PC-9 (cell line): ENCODE results near the gene ATP11A. TPM values are rescaled to one million over a fixed set of nuclear protein-coding genes. Genes with fewer than 3 reads are reported as not detected.

Source experiments
- BruUV-seq: library from RNA; stranded (reverse); fragments of 400-500 nt; replicated peaks from 2 replicates; lab custom pipeline; 2021; lab: Mats Ljungman, UMichigan
- CTCF ChIA-PET: fragments of 300-600 bp; sonication (Branson Sonifier 250); formaldehyde crosslinking; loops from one replicate; lab custom pipeline; 2022; ENCODE audit warnings: antibody characterized with exemption; lab: Charles Lee
- POLR2A ChIA-PET: fragments of 300-600 bp; sonication (Branson Sonifier 250); formaldehyde crosslinking; loops from one replicate; lab custom pipeline; 2022; ENCODE audit warnings: antibody characterized with exemption; ENCODE audit not compliant: unreplicated experiment; lab: Charles Lee
- DNase-seq, 2 experiments: peaks; one replicate each; pipeline versions ENCODE4 v3.0.0 to v3.0.0-alpha.2; 2015 to 2022; ENCODE audit warnings: mixed read lengths in 1 of 2
- H2AFZ ChIP-seq: fragments of 200-600 bp; sonication (generic); 2 replicates; pipeline ENCODE4 v1.8.1; 2017; ENCODE audit warnings: antibody characterized with exemption
- H3F3A ChIP-seq: fragments of 200-600 bp; sonication (generic); 2 replicates; pipeline ENCODE4 v1.8.1; 2017; ENCODE audit warnings: antibody characterized with exemption, mild to moderate bottlenecking, low read depth; ENCODE audit not compliant: insufficient read depth
- H3K27ac ChIP-seq: fragments of 200-600 bp; sonication (generic); 2 replicates; pipeline ENCODE4 v1.6.1; 2016; ENCODE audit warnings: mixed run types
- H3K27me3 ChIP-seq: fragments of 200-600 bp; sonication (generic); 2 replicates; pipeline ENCODE4 v1.6.1; 2016; ENCODE audit warnings: low read depth, mixed run types; ENCODE audit not compliant: insufficient read depth
- H3K36me3 ChIP-seq: fragments of 200-600 bp; sonication (generic); 2 replicates; pipeline ENCODE4 v1.6.1; 2016; ENCODE audit warnings: low read depth, mixed run types
- H3K4me1 ChIP-seq: fragments of 200-600 bp; sonication (generic); replicated peaks from 2 replicates; pipeline ENCODE4 v1.6.1; 2016; ENCODE audit warnings: mixed run types; ENCODE audit not compliant: insufficient read depth
- H3K4me2 ChIP-seq: fragments of 200-600 bp; sonication (generic); 2 replicates; pipeline ENCODE4 v1.6.1; 2017; ENCODE audit warnings: mixed run types
- H3K4me3 ChIP-seq: fragments of 200-600 bp; sonication (generic); 2 replicates; pipeline ENCODE4 v1.6.1; 2016; ENCODE audit warnings: mixed run types
- H3K79me2 ChIP-seq: fragments of 200-600 bp; sonication (generic); 2 replicates; pipeline ENCODE4 v1.6.1; 2017; ENCODE audit warnings: low read depth, mixed run types
- H3K9me2 ChIP-seq: fragments of 200-600 bp; sonication (generic); 2 replicates; pipeline ENCODE4 v1.8.1; 2017; ENCODE audit warnings: mild to moderate bottlenecking; ENCODE audit not compliant: insufficient read depth
- H3K9me3 ChIP-seq: fragments of 200-600 bp; sonication (generic); 2 replicates; pipeline ENCODE4 v1.8.1; 2016; ENCODE audit warnings: low read depth; ENCODE audit not compliant: insufficient read depth
- H4K20me1 ChIP-seq: fragments of 200-600 bp; sonication (generic); 2 replicates; pipeline ENCODE4 v1.8.1; 2017; ENCODE audit not compliant: insufficient read depth
- CTCF ChIP-seq: fragments of 200-600 bp; sonication (generic); conservative IDR thresholded peaks from 2 replicates; pipeline ENCODE4 v1.6.1; 2017; ENCODE audit warnings: mixed run types, antibody characterized with exemption, mild to moderate bottlenecking, moderate library complexity
- EZH2 ChIP-seq: fragments of 200-600 bp; sonication (generic); IDR thresholded peaks from 2 replicates; pipeline ENCODE4 v1.8.0; 2017; ENCODE audit warnings: antibody characterized with exemption, low read depth
- intact Hi-C: fragments of 100-400 bp; cut with micrococcal nuclease; formaldehyde crosslinking; loops from one replicate; pipeline ENCODE4 v1.10.0; 2022; ENCODE audit not compliant: unreplicated experiment
- total RNA-seq: library from RNA; stranded (reverse); gene quantifications from 2 replicates; pipeline ENCODE4 v1.2.3, GENCODE V29; 2021

The ATP11A gene
- total RNA-seq, 1 experiment from 2014 or later = 92.2 TPM

- peaks cover 3% of the 10 kb centered on the region; the same call in 1 of the 2 replicates for H3F3A ChIP-seq
- no peaks in the 10 kb centered on the region for H3K27me3 ChIP-seq
- no peak for DNase-seq
- no peaks in the 10 kb centered on the region for H4K20me1 ChIP-seq
- H3K4me1 ChIP-seq = no peaks in the 10 kb centered on the region
- no peak overlapping the region for H3K27ac ChIP-seq
- no peak overlapping the region for H2AFZ ChIP-seq
- no peak for TF ChIP-seq EZH2
- TF ChIP-seq CTCF = no peak
- H3K4me3 ChIP-seq = no peak overlapping the region
- no TSS peak for BruUV-seq
- no peaks in the 10 kb centered on the region for H3K79me2 ChIP-seq
- H3K9me3 ChIP-seq = no peaks in the 10 kb centered on the region
- intact Hi-C loops = no loop called here
- no peaks in the 10 kb centered on the region for H3K9me2 ChIP-seq
- ChIA-PET POLR2A (no interaction called here), CTCF (no interaction called here)
- H3K4me2 ChIP-seq = no peak overlapping the region
- H3K36me3 ChIP-seq = peaks cover 15% of the 10 kb centered on the region; the same call in 1 of the 2 replicates
These were observed 120.8 kb downstream of the ATP11A start for GRCh38 chr13:112810608-112811007.

GRCh38 chr13:112812306-112813055 lies 122.6 kb downstream of the ATP11A start:
- no TSS peak for BruUV-seq
- H3K36me3 ChIP-seq = peaks cover 19% of the 10 kb centered on the region
- CTCF ChIA-PET = interaction anchor here (0.6 kb wide), 1 partner anchor 85 kb away, joined by 3 read pairs; no protein-coding TSS in a partner anchor

GRCh38 chr13:112813552-112813951 lies 123.7 kb downstream of the ATP11A start:
- H4K20me1 ChIP-seq = no peaks in the 10 kb centered on the region
- no peak overlapping the region for H3K27ac ChIP-seq
- DNase-seq = no peak
- no peak overlapping the region for H3K4me2 ChIP-seq
- H3K36me3 ChIP-seq = peaks cover 22% of the 10 kb centered on the region
- ChIA-PET CTCF (interaction anchor here (0.7 kb wide), 1 partner anchor 161 kb away, joined by 4 read pairs; no protein-coding TSS in a partner anchor), POLR2A (no interaction called here)
- H2AFZ ChIP-seq = no peak overlapping the region
- H3F3A ChIP-seq = peaks cover 3% of the 10 kb centered on the region; the same call in 1 of the 2 replicates
- BruUV-seq = no TSS peak
- no peaks in the 10 kb centered on the region for H3K79me2 ChIP-seq
- intact Hi-C loops = no loop called here
- no peaks in the 10 kb centered on the region for H3K27me3 ChIP-seq
- H3K4me1 ChIP-seq = no peaks in the 10 kb centered on the region
- no peaks in the 10 kb centered on the region for H3K9me3 ChIP-seq
- no peak for TF ChIP-seq CTCF
- no peak for TF ChIP-seq EZH2
- no peaks in the 10 kb centered on the region for H3K9me2 ChIP-seq
- no peak overlapping the region for H3K4me3 ChIP-seq

More at GRCh38 chr13:112812306-112813055, 122.6 kb downstream of the ATP11A start:
- no peak overlapping the region for H3K27ac ChIP-seq
- POLR2A ChIA-PET = no interaction called here
- no peaks in the 10 kb centered on the region for H4K20me1 ChIP-seq
- no peak for TF ChIP-seq CTCF
- intact Hi-C loops = no loop called here
- peaks cover 3% of the 10 kb centered on the region; the same call in 1 of the 2 replicates for H3F3A ChIP-seq
- DNase-seq = no peak
- no peak overlapping the region for H3K4me2 ChIP-seq
- H3K27me3 ChIP-seq = no peaks in the 10 kb centered on the region
- H2AFZ ChIP-seq = no peak overlapping the region
- H3K4me3 ChIP-seq = no peak overlapping the region
- no peaks in the 10 kb centered on the region for H3K9me2 ChIP-seq
- no peaks in the 10 kb centered on the region for H3K9me3 ChIP-seq
- H3K4me1 ChIP-seq = no peaks in the 10 kb centered on the region
- H3K79me2 ChIP-seq = no peaks in the 10 kb centered on the region
